HG03139 (cell line): ENCODE results near the gene HLA-DMA.

Experiments
- ATAC-seq: cut with Tn5 transposase; IDR thresholded peaks from one replicate; pipeline ENCODE4 v1.9.1; 2021; ENCODE audit not compliant: unreplicated experiment

HLA-DMA gene

DNA sequence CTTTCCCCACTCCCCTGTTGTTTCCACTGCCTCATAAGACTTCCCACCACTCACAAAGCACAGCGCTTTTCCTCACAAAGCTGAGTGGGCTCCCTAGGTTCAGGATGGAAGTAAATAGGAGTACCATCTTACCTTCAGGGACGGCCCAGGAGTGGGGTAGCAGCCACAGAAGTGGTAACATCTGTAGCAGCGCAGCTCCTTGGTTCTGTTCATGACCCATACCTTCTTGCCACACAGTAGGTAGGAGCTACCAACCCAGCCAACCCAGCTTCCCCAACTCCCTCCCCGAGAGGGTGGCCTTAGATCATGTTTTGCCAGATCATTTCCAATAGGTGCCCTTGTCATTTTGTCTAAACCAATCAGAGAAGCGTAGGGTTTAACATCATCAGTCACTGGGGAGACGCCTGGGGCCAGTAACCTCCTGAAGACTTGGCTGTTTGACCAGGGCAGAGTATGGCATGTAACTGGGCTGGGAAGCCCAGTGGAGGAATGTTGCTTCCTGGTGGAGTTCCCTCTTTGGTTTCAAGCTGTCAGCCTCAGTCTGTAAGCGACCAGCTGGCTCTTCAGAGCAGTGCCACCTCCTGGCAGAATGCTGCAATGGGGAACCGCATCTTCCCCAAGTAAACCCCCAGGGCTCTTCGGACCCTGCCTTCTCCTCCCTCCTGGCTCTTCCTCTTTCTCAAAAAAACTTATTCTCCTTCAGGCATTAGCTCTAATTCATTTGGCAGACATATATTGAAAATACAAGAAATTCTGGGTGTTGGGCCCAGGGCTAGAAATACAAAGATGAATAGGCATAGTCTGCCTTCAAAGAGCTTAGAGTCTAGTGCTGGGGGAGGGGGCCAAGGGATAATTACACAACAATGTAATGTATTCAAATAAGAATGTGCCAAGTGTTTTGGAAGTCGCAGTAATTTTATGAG lies at the start of gene HLA-DMA:
Gene HLA-DMA, minus strand, starts transcription at position 281 of the 923 bp plus-strand sequence. Its CDS starts 61 bp downstream, at position 220.
- ATAC-seq = peak; percentile 83

DNA sequence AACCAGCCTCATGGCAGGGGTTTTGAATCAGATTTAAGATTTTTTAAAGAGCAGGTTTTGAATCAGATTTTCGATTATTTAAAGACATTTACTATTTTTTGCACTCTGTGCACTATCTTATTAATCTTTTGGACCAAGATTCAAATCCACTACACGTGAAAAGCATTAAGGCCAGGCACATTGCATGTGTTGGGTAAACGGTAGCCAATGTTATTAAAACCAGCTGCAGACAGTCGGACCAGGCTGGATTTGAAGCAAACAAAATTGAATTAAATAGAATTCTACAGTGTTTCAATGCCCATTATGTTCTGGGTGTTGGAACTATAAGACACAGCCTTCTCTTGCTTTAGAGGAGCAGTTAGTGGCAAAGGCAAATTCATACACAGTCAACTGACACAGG lies 48.8 kb upstream of the HLA-DMA start:
- ATAC-seq = no peak

DNA sequence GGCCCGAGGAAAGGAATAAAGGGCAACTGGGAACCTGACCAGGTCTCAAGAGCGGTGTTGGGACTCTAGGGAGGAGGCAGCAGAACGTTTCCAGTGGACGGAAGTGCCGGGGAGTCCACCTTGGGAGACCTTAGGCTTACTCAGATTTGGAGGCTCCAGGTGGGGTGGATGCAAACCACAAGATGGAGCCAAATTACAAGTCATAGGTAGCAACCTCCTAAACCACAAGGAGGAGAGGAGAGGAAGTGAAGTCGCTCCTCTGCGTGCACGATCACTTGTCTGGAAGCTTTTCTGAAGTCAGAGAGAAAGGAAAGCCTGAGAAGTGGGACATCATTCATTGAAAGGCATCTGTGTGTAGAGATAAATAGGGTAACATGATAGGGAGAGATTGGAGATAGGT lies 47.2 kb upstream of the HLA-DMA start:
- ATAC-seq = no peak

DNA sequence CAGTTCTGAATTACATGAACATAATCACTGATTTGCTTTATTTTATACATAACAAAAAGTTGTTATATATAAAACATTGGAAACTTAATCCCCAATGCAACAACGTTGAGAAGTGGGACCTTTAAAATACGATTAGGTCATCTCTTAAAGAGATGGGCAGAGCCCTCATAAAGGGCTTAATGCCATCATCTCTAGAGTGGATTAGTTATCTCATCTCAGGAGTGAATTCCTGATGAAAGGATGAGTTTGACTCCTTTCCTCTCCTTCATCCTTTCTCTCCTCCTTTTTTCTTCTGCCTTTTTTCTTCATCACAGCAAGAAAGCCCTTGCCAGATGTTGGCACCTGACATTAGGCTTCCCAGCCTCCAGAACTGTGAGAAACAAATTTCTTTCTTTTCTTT lies 42.6 kb upstream of the HLA-DMA start:
- no peak for ATAC-seq

DNA sequence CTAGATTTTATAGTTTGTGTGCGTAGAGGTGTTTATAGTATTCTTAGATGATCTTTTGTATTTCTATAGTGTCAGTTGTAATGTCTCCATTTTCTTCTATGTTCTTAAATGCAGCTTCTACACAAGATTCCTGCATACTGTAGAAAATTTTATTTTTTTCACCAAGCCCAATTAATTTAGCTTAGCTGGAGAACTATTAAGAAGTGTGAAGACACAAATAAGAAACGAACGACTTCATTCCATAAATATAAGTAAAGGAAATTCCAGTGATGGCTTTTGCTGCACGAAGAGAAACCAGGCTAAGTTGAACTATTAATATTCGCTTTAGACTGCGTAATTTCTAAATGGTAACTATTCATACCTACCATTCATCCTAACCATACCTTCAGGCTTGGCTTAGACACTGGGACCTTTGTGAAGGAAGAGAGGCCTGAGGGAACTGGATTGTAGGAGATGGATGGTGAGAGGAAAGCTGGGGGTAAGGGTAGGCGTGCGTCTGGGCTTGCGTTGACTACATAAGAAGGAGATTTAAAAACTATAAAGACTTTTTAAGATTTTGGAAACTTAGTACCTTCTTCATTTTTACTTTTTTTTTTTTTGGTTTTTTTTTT lies 40.6 kb upstream of the HLA-DMA start:
- ATAC-seq = no peak

DNA sequence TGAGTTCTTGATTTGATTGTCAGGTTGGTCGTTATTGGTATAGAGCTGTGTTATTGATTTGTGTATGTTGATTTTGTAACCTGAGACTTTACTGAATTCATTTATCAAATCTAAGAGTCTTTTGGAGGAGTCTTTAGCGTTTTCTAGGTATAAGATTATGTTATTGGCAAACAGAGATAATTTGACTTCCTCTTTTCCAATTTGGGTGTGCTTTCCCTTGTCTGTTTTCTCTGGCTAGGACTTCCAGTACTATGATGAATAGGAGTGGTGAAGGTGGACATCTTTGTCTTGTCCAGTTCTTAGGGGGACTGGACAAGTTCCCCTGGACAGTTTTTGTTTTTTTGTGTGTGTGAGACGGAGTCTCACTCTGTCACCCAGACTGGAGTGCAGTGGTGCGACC lies 39.1 kb upstream of the HLA-DMA start:
- no peak for ATAC-seq

DNA sequence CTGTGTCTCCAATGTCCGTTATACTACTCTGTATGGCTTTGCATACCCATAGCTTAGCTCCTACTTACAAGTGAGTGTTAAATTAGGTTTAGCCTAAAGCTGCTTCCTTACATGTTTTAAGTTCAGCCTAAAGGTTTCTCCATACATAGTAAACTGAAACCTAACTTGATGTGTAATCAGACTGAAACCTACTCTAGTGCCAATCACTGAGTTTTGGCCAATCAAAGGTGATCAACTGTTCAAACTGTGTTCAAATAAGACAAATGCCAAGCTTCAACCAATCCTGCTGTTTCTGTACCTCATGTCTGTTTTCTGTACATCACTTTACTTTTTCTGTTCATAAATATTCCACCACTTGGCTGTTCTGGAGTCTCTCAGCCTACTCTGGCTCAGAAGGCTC lies 36.5 kb upstream of the HLA-DMA start:
- no peak for ATAC-seq

DNA sequence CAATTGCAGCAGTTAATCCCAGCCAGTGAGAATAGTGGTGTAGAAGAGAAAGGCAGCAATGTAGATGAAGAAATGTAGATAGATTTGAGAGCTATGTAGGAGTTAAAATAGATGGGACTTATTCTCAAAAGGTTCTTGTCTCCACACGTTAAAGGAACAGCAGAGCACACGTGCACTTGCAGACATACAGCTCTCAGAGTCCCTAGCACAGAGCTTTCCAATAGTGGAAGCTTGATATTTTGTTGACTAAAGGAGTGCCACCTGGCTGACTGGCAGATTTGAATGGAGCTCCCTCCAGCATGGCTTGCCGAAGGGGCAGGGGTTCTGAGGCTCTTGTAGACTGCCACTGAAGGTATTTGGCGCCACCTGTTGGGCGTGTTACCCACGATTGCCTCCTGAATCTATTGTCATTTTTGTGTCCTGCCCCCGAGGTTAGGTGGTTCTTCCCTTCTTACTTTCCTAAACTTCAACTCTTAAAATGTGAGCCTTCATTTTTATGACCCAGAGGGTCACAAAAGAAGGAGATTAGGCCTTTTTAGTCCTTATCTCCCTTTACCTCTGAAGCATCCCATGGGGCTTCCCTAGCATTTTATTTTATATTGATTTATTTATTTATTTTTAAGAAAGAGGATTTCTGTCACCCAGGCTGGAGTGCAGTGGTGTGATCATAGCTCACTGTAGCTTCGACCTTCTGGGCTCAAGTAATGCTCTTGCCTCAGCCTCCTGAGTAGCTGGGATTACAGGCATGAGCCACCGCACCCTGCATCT lies 31.9 kb upstream of the HLA-DMA start:
- ATAC-seq = no peak

DNA sequence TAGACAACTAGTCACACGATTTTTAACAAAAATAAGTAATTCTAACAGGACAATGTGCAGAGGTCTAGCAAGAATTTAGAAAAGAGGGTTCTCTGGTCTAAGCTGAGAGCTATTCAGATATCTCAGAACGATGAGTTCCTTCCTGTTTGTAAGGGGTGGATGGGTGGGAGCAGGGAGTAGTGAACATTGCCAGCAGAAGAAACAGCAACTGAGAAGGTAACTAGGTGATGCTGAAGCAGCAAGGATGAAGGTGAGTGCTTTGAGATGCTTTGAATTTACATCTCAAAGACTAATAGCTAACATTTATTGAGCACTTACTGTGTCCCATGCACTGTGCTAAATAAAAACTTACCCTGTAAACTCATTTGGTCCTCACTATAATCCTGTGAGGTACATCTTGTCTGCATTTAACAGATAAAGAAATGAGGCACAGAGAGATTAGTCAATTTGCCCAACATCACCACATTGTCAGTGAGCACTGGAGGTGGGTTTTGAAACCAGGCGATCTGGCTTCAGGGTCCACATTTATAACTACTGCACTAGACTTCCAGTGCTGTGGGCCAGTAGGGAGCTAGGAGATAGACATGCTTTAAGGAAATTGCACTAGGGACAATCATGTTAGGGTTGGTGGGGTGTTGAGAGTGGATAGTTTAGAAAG lies 31.2 kb upstream of the HLA-DMA start:
- no peak for ATAC-seq

DNA sequence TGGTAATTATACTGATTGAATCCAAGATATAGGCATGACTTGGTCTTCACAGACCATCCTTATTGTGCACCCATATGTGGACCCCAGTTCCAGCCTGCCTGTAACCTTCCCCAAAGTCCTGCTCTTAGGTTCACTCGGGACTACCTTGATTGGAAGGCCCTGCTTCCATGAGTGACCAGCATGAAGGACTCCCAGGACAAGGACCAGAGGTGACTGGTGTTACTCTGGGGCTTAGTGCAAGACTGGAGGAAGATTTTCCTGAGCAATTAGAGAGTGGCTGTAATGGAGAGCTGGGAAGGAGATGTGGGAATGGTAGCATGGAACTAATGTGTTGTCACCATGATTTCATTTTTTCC lies 30.6 kb upstream of the HLA-DMA start:
- ATAC-seq = no peak

DNA sequence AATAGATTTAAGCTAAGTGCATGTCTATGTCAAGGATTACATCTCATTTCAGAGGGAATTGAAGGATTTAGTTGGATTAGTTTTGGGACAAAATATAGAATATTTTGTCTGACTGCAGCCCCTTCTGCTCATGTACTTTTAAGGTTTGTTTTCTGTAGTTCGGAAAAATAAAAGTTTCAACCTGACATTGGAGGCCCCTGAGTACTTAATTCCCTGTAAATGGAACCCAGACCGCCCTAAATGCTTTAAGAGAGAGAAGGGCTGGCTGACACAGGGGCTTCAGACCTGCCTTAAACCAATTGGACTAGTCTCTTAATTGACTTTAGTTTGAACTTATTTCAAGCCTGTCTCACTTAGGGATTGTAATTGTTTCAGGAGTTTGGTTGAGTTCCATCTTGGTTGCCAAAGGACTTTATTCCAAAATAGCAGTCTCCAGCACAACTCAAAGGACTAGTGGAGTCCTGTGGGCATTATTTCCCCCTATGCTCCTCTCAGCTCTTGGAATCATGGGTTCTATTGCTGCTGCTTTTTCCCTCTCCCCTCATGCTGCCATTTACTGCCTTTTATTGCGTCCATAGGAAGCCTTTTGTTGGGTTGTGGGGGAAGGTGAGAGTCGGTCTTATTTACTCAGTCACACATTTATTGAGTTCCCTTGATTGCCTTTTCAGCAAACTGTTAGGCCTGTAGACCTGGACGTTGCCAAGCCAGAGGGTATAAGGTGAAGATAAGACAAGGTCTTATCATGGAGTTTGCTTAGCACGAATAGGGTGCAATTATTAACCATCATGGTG lies 30.0 kb upstream of the HLA-DMA start:
- no peak for ATAC-seq

DNA sequence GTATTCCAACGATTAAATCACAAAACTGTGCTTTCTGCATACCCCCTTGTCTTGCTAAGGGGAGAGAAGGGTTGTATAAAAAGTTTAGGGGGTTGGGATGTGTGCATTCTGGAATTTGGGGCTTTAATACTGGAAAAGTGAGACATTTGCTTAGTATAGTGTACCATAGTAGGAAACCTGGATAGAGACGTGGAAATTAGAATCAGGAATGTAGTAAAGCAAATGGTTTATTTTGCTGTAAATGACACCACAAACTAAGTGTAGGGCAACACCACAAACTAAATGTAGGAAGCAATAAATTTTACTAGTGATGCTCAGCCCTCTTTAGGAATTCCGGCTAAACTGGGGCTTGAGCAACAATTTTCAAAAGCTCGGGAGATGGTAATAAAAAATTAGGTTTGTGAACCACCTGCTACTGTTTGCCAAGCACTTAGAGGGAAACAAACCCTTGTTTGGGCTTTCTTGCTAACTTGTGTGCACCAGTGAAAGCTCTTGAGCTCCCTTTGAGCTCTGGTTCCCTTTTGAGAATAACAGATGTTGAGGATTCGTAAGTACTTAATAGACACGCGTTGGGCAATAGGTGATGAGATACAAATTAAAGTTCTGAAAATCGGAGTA lies 29.3 kb upstream of the HLA-DMA start:
- no peak for ATAC-seq

DNA sequence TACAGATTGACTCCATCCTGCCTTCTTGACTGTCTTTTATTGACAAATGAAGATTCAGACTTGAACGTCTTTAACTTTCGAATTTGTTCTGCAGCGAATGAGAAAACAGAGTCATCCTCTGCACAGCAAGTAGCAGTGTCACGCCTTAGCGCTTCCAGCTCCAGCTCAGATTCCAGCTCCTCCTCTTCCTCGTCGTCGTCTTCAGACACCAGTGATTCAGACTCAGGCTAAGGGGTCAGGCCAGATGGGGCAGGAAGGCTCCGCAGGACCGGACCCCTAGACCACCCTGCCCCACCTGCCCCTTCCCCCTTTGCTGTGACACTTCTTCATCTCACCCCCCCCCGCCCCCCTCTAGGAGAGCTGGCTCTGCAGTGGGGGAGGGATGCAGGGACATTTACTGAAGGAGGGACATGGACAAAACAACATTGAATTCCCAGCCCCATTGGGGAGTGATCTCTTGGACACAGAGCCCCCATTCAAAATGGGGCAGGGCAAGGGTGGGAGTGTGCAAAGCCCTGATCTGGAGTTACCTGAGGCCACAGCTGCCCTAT lies 27.7 kb upstream of the HLA-DMA start:
- ATAC-seq = no peak

DNA sequence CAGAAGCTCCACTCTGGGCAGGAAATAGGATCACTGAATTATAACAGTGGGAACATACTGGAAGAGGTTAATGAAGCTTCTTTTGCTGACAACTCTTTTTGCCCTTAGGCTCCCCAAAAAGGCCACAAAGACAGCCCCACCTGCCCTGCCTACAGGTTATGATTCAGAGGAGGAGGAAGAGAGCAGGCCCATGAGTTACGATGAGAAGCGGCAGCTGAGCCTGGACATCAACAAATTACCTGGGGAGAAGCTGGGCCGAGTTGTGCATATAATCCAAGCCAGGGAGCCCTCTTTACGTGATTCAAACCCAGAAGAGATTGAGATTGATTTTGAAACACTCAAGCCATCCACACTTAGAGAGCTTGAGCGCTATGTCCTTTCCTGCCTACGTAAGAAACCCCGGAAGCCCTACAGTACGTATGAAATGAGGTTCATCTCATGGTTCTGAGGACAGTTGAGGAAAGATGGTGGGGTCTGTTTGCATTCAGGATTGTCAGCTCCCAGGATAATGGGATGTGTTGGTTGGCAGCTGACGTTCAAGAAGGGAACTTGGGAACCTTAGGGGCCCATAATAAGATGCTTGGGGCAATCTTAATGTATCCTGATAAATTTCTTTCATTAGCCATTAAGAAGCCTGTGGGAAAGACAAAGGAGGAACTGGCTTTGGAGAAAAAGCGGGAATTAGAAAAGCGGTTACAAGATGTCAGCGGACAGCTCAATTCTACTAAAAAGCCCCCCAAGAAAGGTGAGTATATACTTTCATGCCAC lies 27.0 kb upstream of the HLA-DMA start:
- ATAC-seq = no peak

DNA sequence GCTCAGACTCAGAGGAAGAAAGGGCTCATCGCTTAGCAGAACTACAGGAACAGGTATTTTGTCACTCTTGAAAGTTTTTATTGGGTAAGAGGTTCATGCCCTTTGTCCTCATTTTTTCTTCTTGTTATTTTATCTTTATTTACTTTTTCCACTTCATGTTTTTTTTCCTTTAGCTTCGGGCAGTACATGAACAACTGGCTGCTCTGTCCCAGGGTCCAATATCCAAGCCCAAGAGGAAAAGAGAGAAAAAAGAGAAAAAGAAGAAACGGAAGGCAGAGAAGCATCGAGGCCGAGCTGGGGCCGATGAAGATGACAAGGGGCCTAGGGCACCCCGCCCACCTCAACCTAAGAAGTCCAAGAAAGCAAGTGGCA lies 25.0 kb upstream of the HLA-DMA start:
- no peak for ATAC-seq

DNA sequence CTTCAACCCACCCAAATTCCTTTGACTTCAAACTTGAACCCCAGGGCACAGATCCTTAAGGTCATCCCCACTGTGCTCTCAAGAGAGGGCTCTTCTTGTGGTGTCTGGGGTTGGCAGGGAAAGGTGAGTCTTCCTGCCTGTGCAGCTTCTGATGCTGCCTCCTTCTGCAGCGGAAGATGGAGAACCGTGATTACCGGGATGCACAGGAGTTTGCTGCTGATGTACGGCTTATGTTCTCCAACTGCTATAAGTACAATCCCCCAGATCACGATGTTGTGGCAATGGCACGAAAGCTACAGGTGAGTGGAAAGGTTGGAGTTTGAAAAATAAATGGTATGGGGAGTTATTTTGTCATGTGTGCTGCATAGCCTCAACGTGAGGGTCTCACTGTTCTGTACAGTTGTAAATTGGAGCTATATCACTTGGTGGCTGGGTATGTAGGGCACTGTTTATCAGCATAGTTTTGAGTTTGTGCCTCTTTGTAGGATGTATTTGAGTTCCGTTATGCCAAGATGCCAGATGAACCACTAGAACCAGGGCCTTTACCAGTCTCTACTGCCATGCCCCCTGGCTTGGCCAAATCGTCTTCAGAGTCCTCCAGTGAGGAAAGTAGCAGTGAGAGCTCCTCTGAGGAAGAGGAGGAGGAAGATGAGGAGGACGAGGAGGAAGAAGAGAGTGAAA lies 24.5 kb upstream of the HLA-DMA start:
- no peak for ATAC-seq

DNA sequence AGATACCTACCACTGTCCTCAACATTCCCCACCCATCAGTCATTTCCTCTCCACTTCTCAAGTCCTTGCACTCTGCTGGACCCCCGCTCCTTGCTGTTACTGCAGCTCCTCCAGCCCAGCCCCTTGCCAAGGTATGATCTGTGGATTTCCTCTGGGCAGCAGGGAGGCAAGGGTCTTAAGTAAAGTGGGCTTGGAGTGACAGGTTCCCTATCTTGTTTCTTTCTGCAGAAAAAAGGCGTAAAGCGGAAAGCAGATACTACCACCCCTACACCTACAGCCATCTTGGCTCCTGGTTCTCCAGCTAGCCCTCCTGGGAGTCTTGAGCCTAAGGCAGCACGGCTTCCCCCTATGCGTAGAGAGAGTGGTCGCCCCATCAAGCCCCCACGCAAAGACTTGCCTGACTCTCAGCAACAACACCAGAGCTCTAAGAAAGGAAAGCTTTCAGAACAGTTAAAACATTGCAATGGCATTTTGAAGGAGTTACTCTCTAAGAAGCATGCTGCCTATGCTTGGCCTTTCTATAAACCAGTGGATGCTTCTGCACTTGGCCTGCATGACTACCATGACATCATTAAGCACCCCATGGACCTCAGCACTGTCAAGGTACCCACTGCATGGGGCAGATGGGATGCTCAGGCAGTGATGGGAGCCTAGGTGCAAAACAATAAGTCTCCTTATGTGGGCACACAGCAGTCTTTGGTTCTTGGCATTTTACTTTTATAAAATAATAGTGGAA lies 23.6 kb upstream of the HLA-DMA start:
- no peak for ATAC-seq

DNA sequence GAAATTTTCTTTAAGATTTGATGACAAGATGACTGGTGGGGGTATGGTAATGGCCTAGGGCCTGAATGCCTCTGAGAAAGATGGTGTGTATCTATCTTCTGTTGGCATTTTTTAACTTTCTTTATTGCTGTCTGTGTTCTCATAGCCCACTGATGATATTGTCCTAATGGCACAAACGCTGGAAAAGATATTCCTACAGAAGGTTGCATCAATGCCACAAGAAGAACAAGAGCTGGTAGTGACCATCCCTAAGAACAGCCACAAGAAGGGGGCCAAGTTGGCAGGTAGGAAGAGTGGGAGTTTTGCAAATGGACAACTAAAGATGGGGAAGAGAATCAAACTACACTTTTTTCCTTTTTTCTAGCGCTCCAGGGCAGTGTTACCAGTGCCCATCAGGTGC lies 23.0 kb upstream of the HLA-DMA start:
- ATAC-seq = no peak
